Left hindlimb (tissue), 1 donor: ENCODE results near the gene SLC4A8.
"Not testable (repeated sequence)": the region's sequence is repeated elsewhere in the genome, so short reads cannot be mapped to it uniquely, and the experiment has no call there.

Source experiments
- DNase-seq: peaks from one replicate; pipeline ENCODE4 v3.0.0-alpha.2; 2018

Gene SLC4A8

GRCh38 chr12:51482929-51483697 is 58.5 kb downstream of the SLC4A8 start:
- DNase-seq, result peak; percentile 42

- DNase-seq, result no peak
These were observed 59.5 kb downstream of the SLC4A8 start for GRCh38 chr12:51484119-51484518.

- DNase-seq, result no peak
These were observed 63.6 kb downstream of the SLC4A8 start for GRCh38 chr12:51488281-51488680.

GRCh38 chr12:51493281-51493680 is 68.7 kb downstream of the SLC4A8 start:
- no peak for DNase-seq

- DNase-seq, result no peak
These were observed 72.3 kb downstream of the SLC4A8 start for GRCh38 chr12:51496895-51497294.

- DNase-seq, result no peak
These were observed 80.2 kb downstream of the SLC4A8 start for GRCh38 chr12:51504851-51505250.

GRCh38 chr12:51505360-51506105 is 80.9 kb downstream of the SLC4A8 start:
- peak; percentile 44 for DNase-seq

- DNase-seq, result no peak
These were observed 82.5 kb downstream of the SLC4A8 start for GRCh38 chr12:51507178-51507577.

GRCh38 chr12:51508285-51508684 is 83.7 kb downstream of the SLC4A8 start:
- no peak for DNase-seq

GRCh38 chr12:51511546-51512260 is 87.1 kb downstream of the SLC4A8 start:
- no peak for DNase-seq

GRCh38 chr12:51512438-51512837 is 87.8 kb downstream of the SLC4A8 start:
- no peak for DNase-seq

- not testable (repeated sequence) for DNase-seq
These were observed 90.4 kb downstream of the SLC4A8 start for GRCh38 chr12:51515037-51515436.

- DNase-seq, result no peak
These were observed 92.7 kb downstream of the SLC4A8 start for GRCh38 chr12:51517316-51517715.

GRCh38 chr12:51517800-51518199 is 93.2 kb downstream of the SLC4A8 start:
- no peak for DNase-seq

- DNase-seq, result no peak
These were observed 95.1 kb downstream of the SLC4A8 start for GRCh38 chr12:51519755-51520154.

- DNase-seq, result no peak
These were observed 96.1 kb downstream of the SLC4A8 start for GRCh38 chr12:51520576-51521325.

- DNase-seq, result no peak
These were observed 97.1 kb downstream of the SLC4A8 start for GRCh38 chr12:51521554-51522276.

- DNase-seq, result no peak
These were observed 98.1 kb downstream of the SLC4A8 start for GRCh38 chr12:51522696-51523095.

- peak; percentile 39 for DNase-seq
These were observed 99.8 kb downstream of the SLC4A8 start for GRCh38 chr12:51524386-51524901.

- DNase-seq, result no peak
These were observed 100.9 kb downstream of the SLC4A8 start for GRCh38 chr12:51525518-51525917.

GRCh38 chr12:51527966-51528365 is 103.3 kb downstream of the SLC4A8 start:
- DNase-seq, result no peak
